Lung microvascular endothelial cell (primary cell): ENCODE results near the gene SYT2. TPM values are rescaled to one million over a fixed set of nuclear protein-coding genes. Genes with fewer than 3 reads are reported as not detected.
"Not testable (repeated sequence)": the region's sequence is repeated elsewhere in the genome, so short reads cannot be mapped to it uniquely, and the experiment has no call there.

Experiments
- DNase-seq, 2 donors: peaks; one replicate each; pipeline versions ENCODE4 v3.0.0 to v3.0.0-alpha.2; 2010; ENCODE audit warnings: low read depth in 2 of 2
- total RNA-seq: library from RNA; depleted of rRNA; stranded (reverse); fragments of >200 nt; gene quantifications from 2 replicates; pipeline ENCODE4 v1.2.1, GENCODE V29; 2014

SYT2 gene
- total RNA-seq, 1 donor from 2014 or later = not detected

- no peak for DNase-seq
Observed at GRCh38 chr1:202643397-202644218, 66.6 kb downstream of the SYT2 start.

GRCh38 chr1:202642619-202643291 lies 67.5 kb downstream of the SYT2 start:
- DNase-seq = no peak

- no peak for DNase-seq
Observed at GRCh38 chr1:202642212-202642611, 68.0 kb downstream of the SYT2 start.

GRCh38 chr1:202639500-202639899 lies 70.8 kb downstream of the SYT2 start:
- peak in 1 of 2 donors; percentile 23 for DNase-seq

GRCh38 chr1:202638701-202639305 lies 71.5 kb downstream of the SYT2 start:
- not testable (repeated sequence) for DNase-seq

- DNase-seq = no peak
Observed at GRCh38 chr1:202638019-202638700, 72.1 kb downstream of the SYT2 start.

- DNase-seq = not testable (repeated sequence)
Observed at GRCh38 chr1:202637321-202638018, 72.8 kb downstream of the SYT2 start.

GRCh38 chr1:202636171-202636570 lies 74.1 kb downstream of the SYT2 start:
- DNase-seq = not testable (repeated sequence)

- DNase-seq = no peak
Observed at GRCh38 chr1:202632241-202632640, 78.0 kb downstream of the SYT2 start.

- DNase-seq = no peak
Observed at GRCh38 chr1:202631076-202631923, 79.0 kb downstream of the SYT2 start.

- no peak for DNase-seq
Observed at GRCh38 chr1:202630541-202630940, 79.7 kb downstream of the SYT2 start.

- not testable (repeated sequence) for DNase-seq
Observed at GRCh38 chr1:202630096-202630495, 80.2 kb downstream of the SYT2 start.

GRCh38 chr1:202629257-202629811 lies 80.9 kb downstream of the SYT2 start:
- DNase-seq = not testable (repeated sequence)

GRCh38 chr1:202628646-202629215 lies 81.5 kb downstream of the SYT2 start:
- no peak for DNase-seq

GRCh38 chr1:202627841-202628565 lies 82.3 kb downstream of the SYT2 start:
- DNase-seq = no peak

- DNase-seq = not testable (repeated sequence)
Observed at GRCh38 chr1:202627036-202627435, 83.2 kb downstream of the SYT2 start.

GRCh38 chr1:202625416-202626360 lies 84.6 kb downstream of the SYT2 start:
- DNase-seq = peak; percentile 71 to 75

- DNase-seq = peak in 1 of 2 donors; percentile 5
Observed at GRCh38 chr1:202624781-202625108, 85.5 kb downstream of the SYT2 start.
